Measurements from ENCODE around the gene SDK1. TPM values are rescaled to one million over a fixed set of nuclear protein-coding genes. Genes with fewer than 3 reads are reported as not detected.
"Not testable (repeated sequence)": the region's sequence is repeated elsewhere in the genome, so short reads cannot be mapped to it uniquely, and the experiment has no call there.

Gene SDK1
- total RNA-seq, 2 donors from 2014 or later: 1.3 to 2.6 TPM

- H3K27ac ChIP-seq: no peak overlapping the region
- H3K9ac ChIP-seq (ENCODE audit: low read depth in 2 of 2, low read length in 2 of 2): no peak overlapping the region
- H3K9me3 ChIP-seq: no peaks in the 10 kb centered on the region
- H3K4me3 ChIP-seq: no peak overlapping the region
- no peaks in the 10 kb centered on the region for H3K36me3 ChIP-seq
- no peak for DNase-seq
- H3K27me3 ChIP-seq: no peaks in the 10 kb centered on the region
- intact Hi-C loops (cut with DNase I): no loop called here
- H3K4me1 ChIP-seq: no peaks in the 10 kb centered on the region
- no peak for TF ChIP-seq CTCF (IDR thresholded peaks at IDR 0.05)
Measured at GRCh38 chr7:3748389-3748788, 447.3 kb downstream of the SDK1 start.

- Histone ChIP-seq H3K9ac (ENCODE audit: low read depth in 2 of 2, low read length in 2 of 2) (no peak overlapping the region), H3K9me3 (no peaks in the 10 kb centered on the region), H3K4me1 (no peaks in the 10 kb centered on the region), H3K27me3 (no peaks in the 10 kb centered on the region), H3K27ac (no peak overlapping the region), H3K4me3 (no peak overlapping the region), H3K36me3 (no peaks in the 10 kb centered on the region)
- intact Hi-C loops (cut with DNase I): no loop called here
- DNase-seq: no peak
- TF ChIP-seq CTCF (IDR thresholded peaks at IDR 0.05): no peak
Measured at GRCh38 chr7:3753868-3754267, 452.8 kb downstream of the SDK1 start.

GRCh38 chr7:3754493-3755341 lies 453.7 kb downstream of the SDK1 start:
- intact Hi-C loops (cut with DNase I): no loop called here
- no peaks in the 10 kb centered on the region for H3K9me3 ChIP-seq

GRCh38 chr7:3755778-3756453 lies 454.9 kb downstream of the SDK1 start:
- H3K36me3 ChIP-seq; DNase-seq; intact Hi-C loops (cut with DNase I); H3K4me3 ChIP-seq; H3K27ac ChIP-seq; H3K27me3 ChIP-seq; H3K9me3 ChIP-seq; H3K9ac ChIP-seq (ENCODE audit: low read depth in 2 of 2, low read length in 2 of 2); H3K4me1 ChIP-seq: not testable (repeated sequence)

More at GRCh38 chr7:3754493-3755341, 453.7 kb downstream of the SDK1 start:
- no peak overlapping the region for H3K9ac ChIP-seq (ENCODE audit: low read depth in 2 of 2, low read length in 2 of 2)
- no peaks in the 10 kb centered on the region for H3K36me3 ChIP-seq
- TF ChIP-seq CTCF (IDR thresholded peaks at IDR 0.05): no peak
- no peak overlapping the region for H3K27ac ChIP-seq
- H3K4me1 ChIP-seq: no peaks in the 10 kb centered on the region
- no peaks in the 10 kb centered on the region for H3K27me3 ChIP-seq
- no peak for DNase-seq
- no peak overlapping the region for H3K4me3 ChIP-seq

GRCh38 chr7:3757059-3757458 lies 456.0 kb downstream of the SDK1 start:
- Histone ChIP-seq H3K27me3 (no peaks in the 10 kb centered on the region), H3K4me3 (no peak overlapping the region), H3K9me3 (no peaks in the 10 kb centered on the region), H3K9ac (ENCODE audit: low read depth in 2 of 2, low read length in 2 of 2) (no peak overlapping the region), H3K27ac (no peak overlapping the region), H3K36me3 (no peaks in the 10 kb centered on the region), H3K4me1 (no peaks in the 10 kb centered on the region)
- no peak for TF ChIP-seq CTCF (IDR thresholded peaks at IDR 0.05)
- no peak for DNase-seq
- intact Hi-C loops (cut with DNase I): no loop called here

- H3K9ac ChIP-seq (ENCODE audit: low read depth in 2 of 2, low read length in 2 of 2): no peak overlapping the region
- DNase-seq: no peak
- no peaks in the 10 kb centered on the region for H3K4me1 ChIP-seq
- H3K9me3 ChIP-seq: no peaks in the 10 kb centered on the region
- no peak overlapping the region for H3K27ac ChIP-seq
- intact Hi-C loops (cut with DNase I): no loop called here
- TF ChIP-seq CTCF (IDR thresholded peaks at IDR 0.05): no peak
- no peaks in the 10 kb centered on the region for H3K27me3 ChIP-seq
- no peaks in the 10 kb centered on the region for H3K36me3 ChIP-seq
- H3K4me3 ChIP-seq: no peak overlapping the region
Measured at GRCh38 chr7:3760651-3761050, 459.6 kb downstream of the SDK1 start.

Data from colonic mucosa (tissue), 4 donors.